ENCODE measurements around the gene TEX264.
A peak's percentile ranks its signal among the peaks of the same experiment; 100 is the strongest.
"Not testable (repeated sequence)": the region's sequence is repeated elsewhere in the genome, so short reads cannot be mapped to it uniquely, and the experiment has no call there.

Gene TEX264, protein sequence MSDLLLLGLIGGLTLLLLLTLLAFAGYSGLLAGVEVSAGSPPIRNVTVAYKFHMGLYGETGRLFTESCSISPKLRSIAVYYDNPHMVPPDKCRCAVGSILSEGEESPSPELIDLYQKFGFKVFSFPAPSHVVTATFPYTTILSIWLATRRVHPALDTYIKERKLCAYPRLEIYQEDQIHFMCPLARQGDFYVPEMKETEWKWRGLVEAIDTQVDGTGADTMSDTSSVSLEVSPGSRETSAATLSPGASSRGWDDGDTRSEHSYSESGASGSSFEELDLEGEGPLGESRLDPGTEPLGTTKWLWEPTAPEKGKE

DNA sequence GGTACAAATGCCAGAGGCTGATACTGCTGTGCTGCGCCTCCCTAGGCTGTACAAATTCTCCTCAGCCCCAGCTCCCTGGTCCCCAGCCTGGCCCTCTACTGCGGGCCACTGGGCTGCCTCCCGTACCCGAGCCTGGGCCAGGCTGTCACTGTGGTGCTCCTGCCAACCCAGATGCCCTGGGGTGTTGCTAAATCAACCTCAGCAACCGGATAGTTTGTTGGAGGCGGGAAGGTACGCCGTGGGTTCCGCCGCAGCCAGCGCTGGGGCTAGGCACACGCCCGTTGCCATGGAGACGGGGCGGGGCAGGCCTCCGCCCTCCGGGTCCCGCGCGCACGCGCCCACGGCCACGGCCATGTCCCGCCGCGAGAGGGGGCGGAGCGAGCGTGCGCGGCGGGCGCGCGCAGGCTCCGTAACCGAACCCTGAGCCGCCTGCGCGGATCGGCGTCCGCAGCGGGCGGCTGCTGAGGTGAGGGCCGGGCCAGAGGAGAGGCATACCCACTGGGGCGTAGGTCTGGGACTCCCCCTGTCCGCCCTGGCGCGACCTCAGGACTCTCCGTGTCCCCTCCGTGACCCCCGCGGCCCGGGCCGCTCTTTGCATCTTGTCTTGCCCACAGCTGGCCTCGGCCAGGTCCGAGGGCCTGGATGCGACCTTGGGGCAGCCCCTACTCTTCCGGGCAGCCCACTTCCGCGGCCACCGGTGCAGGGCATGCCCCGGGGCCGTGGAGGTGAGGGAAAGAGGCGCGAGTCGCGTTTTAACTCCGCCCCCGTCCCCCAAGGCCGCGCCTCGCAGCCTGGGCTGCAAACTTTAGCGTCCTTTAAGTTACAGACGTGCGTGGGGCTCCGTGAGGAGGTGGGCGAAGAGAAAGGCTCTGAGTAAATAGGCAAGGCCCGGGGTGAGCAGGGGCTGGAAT, at the start of gene TEX264:
Gene TEX264 (plus strand): TSS at position 430 of the 911 bp plus-strand sequence. CDS start 3,053 bp downstream, outside the sequence.
- peak; percentile 94 for DNase-seq

DNA sequence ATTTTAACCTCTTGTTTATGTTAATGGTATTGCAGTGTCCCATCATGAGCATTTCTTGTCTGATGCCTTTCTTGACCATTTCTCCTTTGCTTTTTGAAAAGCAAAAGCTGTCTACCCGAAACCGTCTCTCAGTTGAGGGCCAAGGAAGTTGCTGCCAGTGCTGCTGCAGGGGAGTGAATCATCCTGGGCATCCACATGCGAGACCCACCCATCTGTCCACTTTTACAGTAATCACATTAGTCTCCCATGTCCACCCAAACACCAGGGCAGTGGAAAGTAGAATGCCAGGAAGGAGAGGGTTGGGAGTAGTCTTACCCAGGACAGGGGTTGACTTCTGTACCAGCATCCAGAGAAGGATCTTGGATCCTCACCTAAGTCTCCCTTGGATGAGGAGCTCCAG, 48.6 kb upstream of the TEX264 start:
- DNase-seq: no peak

DNA sequence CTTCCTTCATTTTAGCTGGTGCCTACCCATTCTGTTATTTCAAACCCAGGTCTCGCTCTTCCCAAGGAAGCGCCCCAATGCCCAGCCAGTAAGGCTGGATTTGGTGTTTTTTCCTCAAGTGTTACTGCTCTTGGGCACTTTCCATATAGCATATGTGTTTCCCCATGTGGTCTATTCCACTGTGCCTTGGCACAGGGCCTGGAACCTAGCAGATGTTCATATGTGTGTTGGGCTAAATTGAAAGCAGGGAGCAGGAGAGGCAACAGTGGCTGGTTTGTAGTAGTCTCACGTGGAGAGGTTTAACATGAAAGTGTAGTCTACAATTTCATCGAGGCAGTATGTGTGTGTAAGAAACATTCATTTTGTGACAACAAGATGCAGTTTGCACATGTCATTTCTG, 48.2 kb upstream of the TEX264 start:
- no peak for DNase-seq

DNA sequence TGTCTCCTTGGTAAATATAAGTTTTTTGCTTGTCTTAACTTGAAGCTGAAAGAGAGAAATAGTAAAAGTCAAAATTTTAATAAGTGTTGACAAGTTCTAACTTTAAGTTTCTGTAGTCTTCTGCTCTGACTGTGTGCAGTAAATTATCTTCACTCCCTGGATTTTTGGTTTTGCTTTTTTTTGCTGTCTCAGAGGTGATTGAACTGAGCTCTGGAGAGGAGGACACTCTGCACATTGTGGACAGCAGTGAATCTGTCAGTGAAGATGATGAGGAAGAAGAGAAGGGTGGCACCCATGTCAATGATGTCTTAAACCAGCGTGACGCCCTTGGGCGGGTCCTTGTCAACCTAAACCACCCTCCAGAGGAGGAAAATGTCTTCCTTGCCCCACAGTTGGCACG, 40.5 kb upstream of the TEX264 start:
- no peak for DNase-seq

DNA sequence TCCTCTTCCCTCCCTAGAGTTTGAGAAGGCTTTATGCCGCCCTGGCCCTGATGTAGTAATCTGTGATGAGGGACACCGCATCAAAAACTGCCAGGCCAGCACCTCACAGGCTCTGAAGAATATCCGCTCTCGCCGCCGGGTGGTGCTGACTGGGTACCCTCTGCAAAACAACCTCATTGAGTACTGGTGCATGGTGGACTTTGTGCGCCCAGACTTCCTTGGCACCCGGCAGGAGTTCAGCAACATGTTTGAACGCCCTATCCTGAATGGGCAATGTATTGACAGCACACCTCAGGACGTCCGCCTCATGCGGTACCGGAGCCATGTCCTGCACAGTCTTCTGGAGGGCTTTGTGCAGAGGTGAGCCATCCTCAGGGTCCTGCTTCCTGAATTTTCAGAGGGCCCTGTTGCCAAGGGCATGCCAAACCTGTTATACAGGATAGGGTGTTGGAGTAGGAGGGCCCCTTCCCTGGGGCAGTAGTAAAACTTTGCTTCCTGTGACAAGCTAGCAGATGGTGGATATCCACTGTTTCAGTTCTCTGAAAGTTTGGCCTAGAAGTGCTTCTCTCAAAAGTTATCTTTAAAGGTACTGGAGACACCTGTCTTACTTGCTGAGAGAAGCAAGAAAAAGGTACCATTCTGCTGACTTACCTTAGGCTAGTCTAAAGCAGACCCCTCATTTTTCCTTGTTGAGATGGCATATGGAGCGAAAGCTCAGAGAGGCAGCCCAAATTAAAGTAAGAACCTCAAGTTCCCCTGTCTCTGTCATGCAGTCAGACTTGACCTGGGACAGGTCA, 33.7 kb upstream of the TEX264 start:
- no peak for DNase-seq

DNA sequence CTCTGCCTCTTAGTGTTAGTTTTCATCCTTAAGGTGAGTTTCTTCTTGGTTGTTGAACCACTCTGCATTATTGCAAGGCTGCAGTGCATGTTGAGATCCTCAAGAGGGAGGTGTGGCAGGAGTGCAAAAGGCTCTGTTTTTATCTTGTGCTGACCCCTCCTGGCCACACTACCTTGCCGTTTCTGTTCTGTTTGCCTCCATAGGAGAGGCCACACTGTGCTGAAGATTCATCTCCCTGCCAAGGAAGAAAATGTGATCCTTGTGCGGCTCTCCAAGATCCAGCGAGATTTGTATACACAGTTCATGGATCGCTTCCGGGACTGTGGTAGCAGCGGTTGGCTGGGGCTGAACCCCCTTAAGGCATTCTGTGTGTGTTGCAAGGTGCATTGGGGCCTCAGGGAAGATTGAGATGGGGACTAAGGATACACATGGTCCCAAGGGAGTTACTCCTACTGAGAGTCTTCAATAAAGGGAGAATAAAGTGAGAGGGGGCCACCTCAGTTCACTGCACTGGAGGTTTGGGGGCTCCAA, 33.0 kb upstream of the TEX264 start:
- DNase-seq: peak; percentile 28 to 32

DNA sequence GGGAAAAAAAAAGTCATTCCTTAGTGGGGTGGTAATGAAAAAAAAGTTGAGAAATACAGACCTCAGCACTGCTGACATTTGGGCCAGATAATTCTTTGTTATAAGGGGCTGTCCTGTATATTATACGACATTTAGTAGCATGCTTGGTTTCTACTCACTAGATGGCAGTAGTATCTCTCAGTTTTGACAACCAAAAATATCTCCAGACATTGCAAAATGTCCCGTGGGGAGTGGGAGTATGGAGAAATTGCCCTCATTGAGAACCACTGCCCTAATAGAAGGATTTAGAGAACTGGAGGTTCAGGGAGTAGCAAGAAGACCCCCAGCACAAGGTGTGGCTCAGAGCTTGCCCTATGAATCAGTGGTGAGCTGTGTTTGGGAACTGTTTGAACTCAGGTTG, 28.6 kb upstream of the TEX264 start:
- DNase-seq: peak in 1 of 2 donors; percentile 29

DNA sequence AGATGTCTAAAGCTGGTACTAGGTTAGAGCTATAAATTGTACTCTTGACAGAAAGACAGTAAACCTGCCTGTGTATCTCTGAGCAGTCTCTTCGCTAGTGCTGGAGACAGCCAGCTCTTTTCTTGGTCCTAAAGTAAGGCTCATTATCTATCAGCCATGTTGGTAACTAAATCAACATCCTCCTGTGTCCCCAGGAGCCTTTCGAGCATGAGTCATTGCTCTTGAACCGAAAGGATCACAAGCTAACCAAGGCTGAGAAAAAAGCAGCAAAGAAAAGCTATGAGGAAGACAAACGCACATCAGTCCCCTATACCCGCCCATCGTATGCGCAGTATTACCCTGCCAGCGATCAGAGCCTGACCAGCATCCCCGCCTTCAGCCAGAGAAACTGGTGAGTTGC, 25.0 kb upstream of the TEX264 start:
- no peak for DNase-seq

DNA sequence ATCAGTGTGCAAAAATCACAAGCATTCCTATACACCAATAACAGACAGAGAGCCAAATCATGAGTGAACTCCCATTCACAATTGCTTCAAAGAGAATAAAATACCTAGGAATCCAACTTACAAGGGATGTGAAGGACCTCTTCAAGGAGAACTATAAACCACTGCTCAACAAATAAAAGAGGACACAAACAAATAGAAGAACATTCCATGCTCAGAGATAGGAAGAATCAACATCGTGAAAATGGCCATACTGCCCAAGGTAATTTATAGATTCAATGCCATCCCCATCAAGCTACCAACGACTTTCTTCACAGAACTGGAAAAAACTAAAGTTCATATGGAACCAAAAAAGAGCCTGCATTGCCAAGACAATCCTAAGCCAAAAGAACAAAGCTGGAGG, 18.9 kb upstream of the TEX264 start:
- DNase-seq: not testable (repeated sequence)

DNA sequence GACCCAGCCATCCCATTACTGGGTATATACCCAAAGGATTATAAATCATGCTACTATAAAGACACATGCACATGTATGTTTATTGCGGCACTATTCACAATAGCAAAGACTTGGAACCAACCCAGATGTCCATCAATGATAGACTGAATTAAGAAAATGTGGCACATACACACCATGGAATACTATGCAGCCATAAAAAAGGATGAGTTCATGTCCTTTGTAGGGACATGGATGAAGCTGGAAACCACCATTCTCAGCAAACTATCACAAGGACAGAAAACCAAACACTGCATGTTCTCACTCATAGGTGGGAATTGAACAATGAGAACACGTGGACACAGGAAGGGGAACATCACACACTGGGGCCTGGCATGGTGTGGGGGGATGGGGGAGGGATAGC, 17.6 kb upstream of the TEX264 start:
- DNase-seq: not testable (repeated sequence)

DNA sequence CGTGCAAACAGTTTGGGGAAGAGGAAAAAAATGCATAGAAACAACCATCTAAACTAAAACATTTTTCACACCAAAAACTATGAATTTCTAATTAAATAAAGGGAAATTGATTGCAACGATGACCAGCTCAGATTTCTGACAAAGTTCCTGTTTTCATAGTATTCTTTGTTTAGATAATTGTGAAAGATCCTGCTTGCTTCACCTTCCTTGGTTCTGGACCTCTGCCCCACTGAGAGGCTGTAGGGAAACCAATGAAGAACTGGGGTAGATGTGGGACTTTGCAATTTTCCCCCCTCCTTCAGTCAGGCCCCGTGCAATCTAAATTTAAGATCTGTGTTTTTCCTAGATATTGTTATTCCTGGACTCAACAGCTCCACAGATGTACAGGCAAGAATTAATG, 13.8 kb upstream of the TEX264 start:
- no peak for DNase-seq

DNA sequence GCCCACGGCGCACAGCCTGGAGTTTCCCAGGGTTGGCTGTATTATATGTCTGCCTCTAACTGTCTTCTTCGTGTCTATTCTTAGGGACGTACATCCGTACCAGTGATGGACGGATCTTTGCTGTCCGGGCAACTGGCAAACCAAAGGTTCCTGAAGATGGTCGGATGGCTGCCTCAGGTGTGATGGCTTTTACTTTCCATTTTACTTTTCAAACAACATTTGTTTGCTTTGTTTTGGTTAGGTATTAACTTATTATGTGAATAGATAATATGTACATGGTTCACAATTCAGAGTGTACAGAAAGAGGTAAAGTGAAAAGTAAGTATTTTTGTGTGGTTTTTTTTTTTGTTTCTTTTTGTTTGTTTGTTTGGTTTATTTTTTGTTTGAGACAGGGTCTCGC, 11.1 kb upstream of the TEX264 start:
- no peak for DNase-seq

DNA sequence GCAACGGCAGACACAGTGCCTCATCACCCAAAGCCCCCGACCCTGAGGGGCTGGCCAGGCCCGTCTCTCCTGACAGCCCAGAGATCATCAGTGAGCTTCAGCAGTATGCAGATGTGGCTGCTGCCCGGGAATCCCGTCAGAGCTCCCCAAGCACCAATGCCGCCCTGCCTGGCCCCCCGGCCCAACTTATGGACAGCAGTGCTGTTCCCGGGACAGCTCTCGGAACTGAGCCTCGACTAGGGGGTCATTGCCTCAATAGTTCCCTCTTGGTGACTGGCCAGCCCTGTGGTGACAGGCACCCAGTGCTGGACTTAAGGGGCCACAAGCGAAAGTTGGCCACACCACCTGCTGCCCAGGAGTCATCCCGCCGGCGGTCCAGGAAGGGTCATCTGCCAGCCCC, 8.6 kb upstream of the TEX264 start:
- no peak for DNase-seq

DNA sequence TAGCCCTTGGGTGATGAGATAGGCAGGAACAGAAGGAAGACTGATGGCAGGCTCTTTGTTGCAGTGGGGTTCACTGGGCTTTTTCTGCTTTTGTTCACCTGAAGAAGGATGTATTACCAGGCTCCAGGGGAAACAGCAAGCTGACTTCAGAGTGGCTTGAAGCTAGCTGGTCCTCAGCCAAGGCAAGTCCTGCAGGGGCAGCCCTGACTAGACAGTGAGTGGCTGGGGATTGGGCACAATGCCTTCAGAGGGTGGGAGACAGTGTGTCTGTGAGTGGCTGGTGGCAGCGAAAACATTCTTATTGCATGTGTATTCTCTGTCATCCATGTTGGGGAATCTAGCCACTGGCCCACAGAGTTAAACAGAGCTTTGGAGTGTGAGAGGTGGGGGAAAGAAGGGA, 2.3 kb upstream of the TEX264 start:
- DNase-seq: no peak

DNA sequence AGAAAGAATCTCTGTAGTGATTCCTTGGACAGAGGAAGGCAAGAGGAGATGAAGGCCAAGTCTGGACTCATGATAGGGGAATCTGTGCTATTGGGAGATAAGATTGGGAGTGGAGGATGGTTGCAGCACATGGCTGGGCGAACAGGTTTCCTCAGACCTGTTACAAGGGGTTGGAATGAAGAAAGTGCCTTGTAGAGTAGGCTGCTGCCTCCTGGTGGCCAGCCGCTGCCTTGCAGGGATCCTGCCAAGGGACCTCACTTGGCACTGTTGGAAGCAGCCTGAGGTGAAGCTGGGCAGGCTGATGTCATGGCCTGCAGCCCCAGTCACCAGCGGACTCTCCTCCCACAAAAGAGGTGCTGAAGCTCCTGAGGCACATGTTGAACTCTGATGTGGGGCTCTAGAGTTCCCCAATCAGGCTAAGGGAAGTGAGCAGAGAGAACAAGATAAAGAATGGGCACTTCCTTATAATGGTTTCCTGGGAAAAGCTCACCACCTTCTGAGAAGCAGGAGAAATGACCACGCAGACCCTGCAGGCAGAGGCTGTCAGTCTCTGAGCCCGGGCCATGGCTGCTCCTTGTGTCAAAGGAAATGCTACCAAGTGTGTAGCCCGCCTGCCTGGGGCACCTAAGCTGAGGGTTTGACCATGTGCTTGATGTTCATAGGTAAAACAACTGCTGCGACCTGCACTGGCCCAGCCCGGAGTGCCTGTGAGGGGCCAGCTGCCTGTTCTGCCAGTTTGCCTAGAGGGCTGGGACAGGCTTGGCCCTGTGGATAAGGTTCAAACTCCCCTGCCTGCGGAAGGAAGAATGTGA, 1.6 kb upstream of the TEX264 start:
- DNase-seq: peak; percentile 83

DNA sequence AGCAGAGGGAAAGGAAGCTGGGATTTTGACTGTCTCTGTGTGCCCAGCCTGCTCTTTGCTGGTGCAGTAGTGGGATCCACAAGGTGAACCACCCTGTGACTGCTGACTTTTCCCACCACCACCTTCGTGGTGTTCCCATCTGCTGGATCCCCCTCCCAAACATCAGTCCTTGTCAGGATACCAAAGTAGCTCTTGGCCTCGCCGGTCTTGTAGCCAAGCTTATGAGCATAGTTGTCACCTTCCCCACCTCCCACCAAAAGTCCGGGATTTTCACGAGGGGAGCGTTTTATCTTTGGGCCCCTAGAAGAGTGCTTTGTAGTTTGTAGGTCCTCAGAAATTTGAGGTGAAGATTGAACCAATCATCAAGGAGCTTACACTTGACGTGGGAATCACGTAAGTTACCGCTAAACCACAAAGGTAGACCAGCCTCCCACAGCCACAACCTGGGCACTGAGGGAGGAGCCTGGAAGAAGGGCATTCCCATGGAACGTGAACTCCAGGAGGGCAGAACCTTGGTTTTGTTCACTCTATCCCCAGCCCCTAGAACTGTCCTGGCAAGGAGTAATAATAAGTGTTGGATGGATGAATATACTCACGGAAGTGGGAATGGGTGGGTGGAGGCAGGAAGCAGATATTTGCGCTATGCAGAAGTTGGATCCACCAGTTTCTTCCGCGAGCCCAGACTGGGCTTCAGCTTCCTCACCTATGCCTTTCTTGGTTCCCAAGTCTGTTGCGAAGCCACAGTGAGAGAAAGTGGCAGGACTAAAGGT, 814 bp upstream of the TEX264 start:
- peak; percentile 23 to 72 for DNase-seq

DNA sequence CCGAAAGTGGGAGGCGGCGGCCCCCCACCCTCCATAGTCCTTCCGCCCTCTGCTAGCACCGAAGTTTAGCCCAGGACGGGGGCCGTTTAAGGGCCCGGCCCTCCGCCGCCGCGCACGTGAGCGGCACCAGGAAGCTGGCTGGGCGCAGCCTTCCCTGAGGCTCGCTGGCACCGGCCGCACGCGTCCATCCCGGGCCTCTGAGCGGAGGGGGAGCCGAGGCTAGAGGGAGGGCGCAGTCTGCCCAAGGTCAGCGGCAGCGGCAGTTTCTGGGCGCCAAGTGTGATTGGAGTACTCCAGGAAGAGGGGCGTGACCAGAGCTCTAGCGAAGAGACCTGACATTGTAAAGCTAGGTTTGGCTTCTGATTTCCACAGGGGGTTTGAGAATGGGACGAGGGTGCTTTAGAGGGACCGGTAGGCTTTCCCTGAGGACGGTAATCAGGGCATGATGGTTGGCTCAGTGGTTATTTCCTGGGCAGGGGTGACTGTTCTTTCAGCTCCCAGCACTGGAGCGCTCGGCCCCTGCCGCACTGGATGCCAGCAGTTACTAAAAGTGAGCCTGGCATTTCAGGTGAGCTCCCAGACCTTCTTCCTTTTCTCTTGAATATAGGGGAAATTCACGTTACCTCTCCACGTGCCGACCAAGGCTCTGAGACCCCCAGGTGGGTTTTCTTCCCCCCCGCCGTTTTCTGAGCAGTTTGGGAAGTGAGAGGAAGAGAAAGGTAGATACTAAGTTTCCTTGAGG, 853 bp downstream of the TEX264 start:
- peak; percentile 52 to 57 for DNase-seq

DNA sequence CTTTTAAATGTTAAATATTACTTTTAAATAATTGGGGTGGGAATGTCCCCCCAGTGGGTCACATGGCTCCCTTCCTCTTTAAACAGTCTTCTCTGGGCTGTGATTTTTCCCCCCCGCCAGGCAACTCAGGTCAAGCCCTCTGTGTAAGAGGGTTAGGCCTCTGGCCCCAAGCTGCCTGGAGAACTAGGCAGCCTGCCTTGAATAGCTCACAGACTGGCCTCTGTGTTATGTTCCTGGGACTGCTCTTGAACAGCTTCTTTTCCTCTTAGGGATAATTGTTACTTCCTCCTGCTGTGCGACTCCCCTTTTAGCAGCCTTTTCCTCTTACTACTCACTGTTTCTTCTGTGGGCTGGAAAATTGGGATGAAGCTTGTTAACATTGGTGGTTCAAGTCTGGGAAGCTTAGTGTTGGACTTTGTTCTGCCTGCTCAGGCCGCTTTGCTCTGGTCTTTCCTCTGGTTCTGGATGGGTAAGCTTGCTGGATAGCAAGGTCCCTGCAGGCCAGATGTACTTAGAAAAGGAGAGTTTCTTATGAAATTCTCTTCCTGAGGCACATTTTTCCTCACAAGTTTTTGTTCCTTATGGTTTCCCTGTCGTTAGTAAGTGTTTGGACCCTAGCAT, 2.2 kb downstream of the TEX264 start:
- DNase-seq: no peak

DNA sequence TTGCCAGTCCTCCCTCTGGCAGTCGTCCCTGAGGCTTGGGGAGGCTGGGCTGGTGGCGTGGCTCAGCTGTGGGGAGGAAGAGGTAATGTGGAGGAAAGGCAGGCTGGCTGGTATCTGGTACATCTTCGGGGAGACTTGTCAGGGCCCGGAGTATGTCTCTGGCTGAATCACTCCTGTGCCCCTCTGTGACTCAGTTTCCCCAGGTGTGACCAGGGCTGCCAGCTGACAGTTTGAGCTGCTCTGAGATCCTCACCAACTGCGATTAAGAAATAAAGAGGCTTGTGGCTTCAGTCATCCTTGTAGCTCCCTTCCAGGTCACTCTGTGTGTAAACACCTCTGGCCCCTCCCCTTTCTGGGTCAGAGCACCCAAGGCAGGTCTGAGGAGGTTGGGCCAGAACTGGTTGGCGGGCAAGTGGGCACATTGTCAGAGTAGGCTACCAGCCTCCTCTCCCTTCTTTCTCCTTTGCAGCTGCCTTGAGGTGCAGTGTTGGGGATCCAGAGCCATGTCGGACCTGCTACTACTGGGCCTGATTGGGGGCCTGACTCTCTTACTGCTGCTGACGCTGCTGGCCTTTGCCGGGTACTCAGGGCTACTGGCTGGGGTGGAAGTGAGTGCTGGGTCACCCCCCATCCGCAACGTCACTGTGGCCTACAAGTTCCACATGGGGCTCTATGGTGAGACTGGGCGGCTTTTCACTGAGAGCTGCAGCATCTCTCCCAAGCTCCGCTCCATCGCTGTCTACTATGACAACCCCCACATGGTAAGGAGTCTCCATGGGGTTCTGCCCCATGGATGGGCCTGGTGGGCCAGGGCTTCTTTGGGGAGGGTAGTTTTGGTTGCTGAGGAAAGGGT, 3.0 kb downstream of the TEX264 start:
- DNase-seq: no peak

Measured in CD4-positive, alpha-beta T cell treated with Interleukin-4 for 1 hour (primary cell).